Fibroblast of skin of left quadriceps (primary cell): ENCODE data around the gene GALNT4.

Source experiments
- DNase-seq, 2 experiments: peaks; one replicate each; pipeline ENCODE4 v3.0.0-alpha.2; 2013; ENCODE audit warnings: low read depth in 2 of 2

Gene GALNT4

DNA sequence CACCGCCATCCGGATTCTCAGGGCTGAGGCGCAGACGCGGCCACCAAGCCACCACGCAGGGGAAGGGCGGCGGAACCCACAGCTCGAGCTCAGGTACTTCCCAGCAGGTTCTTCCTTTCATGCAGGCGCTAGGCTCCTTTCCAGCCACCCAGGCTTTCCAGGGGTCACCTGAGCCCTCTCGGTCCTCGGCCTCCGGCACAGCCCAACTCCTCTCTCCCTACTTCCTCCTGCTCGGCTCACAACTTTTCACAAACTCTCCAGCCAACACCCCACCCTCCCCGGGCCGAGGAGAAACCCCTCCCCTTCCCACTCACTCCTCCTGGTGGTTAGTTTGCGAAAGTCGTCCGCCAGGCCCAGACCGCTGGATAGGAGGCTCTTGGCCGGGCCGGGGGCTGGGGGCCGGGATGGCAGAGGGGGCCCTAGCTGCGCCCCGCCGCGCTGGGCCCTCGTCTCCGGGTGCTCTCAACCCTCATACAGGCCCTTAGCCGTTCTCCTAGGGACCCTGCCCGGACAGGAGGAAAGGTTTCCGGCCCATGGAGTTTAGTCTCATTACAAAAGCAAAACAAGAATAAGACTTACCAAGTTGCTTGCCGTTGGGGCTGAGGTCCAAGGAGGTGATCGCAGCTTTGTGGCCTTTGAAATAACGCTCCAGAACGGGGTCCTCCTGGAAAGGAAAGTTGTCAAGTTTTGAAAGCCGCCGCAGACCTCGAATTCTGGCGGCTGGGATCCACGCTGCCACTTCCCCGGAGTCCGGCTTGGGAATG lies at the start of gene GALNT4:
TSS of gene GALNT4 (minus strand) at position 256 of the 764 bp plus-strand sequence. CDS start at position 9, 247 bp downstream.
- peak; percentile 65 for DNase-seq

DNA sequence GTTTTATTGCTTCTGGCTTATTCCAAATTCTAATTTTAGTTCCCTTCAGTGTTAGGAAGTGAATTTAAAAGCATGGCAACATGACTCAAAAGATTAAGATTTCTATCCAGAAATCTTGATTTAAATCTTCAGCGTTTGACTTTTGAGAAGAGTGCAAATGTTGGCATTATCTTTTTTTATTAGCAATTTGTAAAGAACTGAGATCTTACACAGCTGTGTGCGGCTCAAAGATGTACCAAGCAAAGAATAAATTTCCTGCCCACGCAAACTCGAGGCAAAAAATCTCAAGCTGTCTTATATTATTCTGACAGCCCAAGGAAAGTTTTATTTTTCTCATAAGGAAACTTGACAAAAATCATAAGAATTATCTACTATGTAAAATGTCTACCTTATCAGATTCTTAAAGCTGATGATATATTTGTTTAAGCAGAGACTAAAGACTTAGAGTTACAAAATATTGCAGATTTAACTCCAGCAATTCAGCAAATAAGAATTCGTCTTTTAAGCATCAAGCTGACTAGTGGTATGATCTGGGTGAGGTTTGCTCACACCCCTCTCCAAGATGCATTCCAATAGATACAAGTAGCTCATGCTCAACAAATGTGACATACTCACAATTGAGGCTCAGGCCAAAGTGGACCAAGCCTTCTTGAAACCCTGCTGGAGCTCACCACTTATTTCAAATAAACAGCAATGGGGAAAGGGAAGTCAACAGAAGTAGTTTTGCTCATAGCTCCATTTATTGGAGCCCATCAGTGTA lies 48.6 kb upstream of the GALNT4 start:
- DNase-seq: no peak

DNA sequence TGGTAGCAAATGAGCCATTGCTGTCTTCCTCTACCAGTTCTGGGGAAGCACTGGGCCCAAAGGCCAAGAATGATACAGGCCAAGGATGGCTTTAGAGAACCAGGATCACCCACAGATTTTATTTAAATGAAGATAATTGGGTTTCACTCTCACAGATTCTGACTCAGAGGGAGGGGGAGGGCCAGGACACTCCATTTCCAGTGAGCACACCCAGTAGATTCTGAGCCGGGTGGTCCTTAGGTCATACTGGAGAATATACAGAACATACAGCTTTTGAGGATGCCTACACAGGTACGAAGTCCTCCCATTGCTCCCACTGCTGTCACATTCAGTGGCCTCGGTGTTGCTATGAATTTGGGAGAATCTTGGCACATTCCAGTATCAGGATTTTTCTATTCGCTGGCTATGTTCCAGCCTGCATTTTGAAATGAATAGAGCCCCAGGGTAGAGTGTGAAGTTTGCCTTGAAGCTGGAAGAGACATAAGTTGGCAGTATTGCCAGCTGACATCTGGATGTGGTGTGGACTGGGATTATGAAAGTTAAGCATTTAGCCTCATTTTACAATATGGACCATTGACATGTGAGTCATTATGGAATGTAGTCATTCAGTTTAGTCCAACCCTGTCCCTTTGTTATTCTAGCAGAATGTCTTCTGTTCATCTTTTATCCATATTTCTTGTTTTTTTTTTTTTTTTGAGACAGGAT lies 47.0 kb upstream of the GALNT4 start:
- peak; percentile 24 to 36 for DNase-seq

- no peak for DNase-seq
Measured at GRCh38 chr12:89568484-89568883, 43.9 kb upstream of the GALNT4 start.

DNA sequence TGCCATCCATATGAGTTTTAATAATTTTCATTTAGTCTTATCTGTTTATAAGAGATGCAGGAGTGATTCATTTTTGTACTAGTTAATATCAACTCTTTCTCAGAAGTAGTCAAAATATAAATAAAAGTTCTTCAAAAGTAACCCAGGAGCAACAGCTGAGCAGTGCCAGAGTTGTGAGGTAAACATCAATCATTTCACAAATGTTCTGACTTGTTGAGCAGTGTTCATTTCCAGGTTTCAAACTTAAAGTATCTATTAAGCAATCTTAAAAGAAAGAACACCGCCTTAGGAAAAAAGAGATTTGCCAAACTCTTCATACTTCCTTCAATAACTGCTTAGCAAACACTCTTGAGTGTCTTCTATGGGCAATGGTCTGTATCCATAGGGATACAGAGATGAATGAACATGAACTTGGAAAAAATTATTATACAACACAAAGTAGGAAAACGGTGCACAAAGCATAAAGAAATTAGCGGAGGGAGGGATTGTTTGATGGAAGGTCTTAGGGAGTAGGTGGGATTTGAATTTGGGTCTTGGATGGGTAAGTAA lies 43.2 kb upstream of the GALNT4 start:
- DNase-seq: no peak

DNA sequence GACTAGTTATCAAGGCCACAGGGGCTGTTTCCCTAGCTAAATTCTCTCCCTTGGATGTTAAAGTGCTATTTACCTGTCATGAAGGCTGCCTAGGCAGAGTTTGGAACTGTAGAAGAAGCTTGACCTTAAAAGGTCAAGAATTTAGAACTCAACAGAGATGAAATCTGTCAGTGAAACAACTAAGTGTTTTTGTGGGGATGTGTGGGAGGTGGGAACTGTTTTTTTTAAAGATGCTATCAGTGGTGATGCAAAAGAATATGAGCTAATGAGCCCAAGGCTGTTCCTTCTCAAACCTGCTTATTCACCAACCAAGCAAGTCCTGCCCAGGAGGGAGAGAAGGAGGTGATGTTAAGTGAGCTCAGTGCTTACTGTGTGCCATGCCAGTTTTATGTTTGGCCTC lies 42.0 kb upstream of the GALNT4 start:
- no peak for DNase-seq

DNA sequence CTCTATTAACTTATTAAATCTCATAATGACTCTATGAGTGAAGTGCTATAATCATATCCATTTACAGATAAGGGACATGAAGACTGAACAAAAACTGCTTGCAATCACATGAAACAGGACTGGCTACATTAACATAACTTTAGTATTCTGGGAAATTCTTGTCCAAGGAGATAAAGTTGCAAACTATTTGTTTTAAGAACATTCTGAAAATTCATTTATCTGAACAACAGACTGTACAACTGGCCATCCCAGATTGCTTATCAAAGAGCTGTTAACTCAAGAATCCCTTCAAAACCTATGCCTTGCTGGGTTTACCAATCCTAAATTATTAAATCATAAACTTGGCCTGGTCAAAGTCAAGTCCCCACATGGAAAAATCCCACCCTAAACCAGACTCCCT lies 40.4 kb upstream of the GALNT4 start:
- no peak for DNase-seq

DNA sequence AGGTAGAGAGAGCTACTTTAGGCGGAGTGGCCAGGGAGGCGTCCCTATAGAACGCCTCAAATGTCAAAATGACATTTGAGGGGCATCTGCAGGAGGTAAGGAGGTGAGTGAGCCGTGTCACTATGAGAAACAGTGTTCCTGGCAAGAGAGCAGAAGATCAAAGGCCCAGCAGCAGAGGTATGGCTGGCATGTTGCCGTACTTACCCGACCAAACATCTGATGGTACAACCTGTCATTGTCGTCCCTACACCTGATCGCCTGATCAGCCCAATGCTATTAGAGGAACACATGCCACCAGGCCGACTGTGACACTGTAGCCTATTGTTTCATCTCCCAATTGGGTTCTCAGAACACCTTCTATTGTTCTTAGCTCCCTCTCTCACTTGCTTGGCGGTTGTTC lies 35.2 kb upstream of the GALNT4 start:
- no peak for DNase-seq

- no peak for DNase-seq
Measured at GRCh38 chr12:89556976-89557375, 32.4 kb upstream of the GALNT4 start.

DNA sequence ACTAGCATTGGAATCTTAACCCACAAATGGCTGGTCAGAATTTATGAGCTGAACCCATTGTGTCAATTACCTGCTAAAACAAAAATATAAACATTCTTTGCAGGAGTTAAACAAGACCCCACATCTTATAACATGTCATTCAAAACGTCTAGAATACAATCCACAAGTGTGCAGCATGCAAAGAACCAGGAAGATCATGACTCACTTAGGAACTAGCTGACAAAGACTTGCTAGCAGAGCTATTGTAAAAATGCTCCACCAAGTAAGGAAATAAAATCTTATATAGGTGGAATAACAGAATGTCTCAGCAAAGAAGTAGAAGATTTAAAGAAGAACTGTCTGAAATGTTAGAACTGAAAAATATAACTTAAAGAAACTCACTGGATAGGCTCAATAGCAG lies 27.8 kb upstream of the GALNT4 start:
- no peak for DNase-seq

GRCh38 chr12:89551747-89552146 lies 27.2 kb upstream of the GALNT4 start:
- no peak for DNase-seq

GRCh38 chr12:89547101-89547500 lies 22.5 kb upstream of the GALNT4 start:
- no peak for DNase-seq

DNA sequence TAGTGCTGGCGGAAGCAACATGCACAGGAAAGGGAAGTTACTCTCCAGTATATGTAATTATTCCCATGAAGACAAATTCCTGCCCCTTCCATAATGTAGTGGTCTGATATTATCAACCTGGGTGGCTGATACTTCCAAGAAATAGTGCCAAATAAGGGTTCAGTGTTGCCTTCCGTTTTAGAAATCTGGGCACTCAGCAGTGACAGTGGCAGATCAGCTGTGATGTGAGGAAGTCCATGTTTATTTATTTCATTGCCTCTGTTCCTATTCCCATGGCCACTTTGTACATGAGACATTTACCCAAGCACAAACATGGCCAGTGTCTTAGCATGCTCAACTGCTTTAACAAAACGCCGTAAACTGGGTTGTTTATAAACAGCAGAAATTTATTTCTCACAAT lies 21.6 kb upstream of the GALNT4 start:
- DNase-seq: no peak

DNA sequence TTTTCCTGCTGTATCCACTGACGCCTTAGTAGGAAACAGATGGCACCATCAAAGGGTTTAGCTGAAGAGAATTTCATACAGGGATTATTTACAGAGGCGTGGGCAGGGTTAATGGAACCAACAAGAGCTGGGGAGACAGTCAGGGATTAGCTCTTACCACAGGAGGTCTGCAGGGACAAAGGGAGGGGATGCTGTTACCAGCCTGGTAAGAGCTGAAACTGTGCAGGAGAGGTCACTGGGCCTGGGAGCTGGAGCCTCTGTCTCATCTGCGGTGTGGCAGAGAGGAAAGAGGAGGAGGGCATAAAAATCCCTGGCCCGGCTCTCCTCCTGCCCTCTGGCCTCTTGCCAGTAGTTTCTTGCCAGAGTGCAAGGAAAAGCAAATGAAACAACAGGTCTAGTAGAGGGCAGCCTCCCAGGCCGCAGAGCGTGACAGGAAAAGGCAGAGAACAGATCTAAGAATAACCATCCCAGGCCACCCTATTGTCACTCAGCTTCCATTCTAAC lies 20.1 kb upstream of the GALNT4 start:
- no peak for DNase-seq

GRCh38 chr12:89544022-89544421 lies 19.4 kb upstream of the GALNT4 start:
- DNase-seq: no peak

GRCh38 chr12:89542912-89543592 lies 18.5 kb upstream of the GALNT4 start:
- peak; percentile 65 to 69 for DNase-seq

DNA sequence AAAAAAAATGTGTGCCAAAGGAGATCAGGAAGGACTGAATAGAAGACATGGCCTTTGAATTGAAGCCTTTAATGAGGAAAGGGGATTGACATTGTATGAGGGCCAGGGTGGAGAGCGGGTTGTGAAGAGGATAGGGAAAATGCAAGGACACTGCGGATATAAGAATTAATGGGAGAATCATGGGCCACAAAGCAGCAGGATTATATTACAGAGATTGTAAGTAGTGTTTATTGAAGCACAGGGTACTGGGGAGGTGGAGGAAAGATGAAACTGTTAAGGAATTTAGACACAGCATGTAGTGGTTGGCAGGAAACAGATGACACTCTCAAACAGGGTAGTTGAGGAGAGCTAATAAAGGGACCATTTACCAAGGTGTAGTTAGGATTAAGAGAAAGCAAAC lies 17.6 kb upstream of the GALNT4 start:
- DNase-seq: no peak

GRCh38 chr12:89540586-89540985 lies 16.0 kb upstream of the GALNT4 start:
- no peak for DNase-seq

DNA sequence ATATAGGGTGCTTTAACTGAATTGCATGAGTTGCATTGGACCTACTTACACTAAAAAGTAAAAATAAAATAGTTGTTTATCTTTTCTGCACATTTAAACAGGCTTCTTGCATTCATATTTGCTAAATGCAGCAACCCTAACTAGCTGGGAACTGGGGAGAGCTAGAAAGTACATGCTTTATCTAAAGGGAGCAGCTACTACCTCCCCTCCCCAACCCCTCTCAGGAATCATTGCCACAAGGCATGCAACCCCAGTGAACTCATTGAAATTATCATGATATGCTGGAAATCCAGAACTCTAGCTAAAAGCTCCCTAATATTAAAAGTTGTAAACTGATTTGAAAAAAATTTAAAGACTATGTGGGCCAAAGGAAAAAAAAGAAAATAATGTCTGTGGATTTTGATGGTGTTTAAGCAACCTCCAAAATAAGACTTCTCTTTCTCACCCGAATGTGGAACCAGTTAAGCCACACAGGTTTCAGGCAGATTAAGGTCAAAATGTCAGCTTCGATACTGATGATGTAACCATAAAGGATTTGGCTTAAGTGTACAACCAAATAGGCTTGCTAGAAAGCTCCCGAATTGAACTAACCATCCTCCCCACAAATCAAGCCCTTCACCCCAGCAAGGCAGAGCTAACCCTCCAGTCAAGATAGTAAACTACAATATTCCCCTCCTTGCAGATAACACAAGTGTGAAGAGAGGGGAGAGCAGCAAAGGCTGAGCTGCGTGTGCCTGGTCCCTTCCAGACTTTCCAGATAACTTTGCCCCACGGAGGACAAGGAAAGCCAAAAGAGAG lies 15.0 kb upstream of the GALNT4 start:
- DNase-seq: no peak

DNA sequence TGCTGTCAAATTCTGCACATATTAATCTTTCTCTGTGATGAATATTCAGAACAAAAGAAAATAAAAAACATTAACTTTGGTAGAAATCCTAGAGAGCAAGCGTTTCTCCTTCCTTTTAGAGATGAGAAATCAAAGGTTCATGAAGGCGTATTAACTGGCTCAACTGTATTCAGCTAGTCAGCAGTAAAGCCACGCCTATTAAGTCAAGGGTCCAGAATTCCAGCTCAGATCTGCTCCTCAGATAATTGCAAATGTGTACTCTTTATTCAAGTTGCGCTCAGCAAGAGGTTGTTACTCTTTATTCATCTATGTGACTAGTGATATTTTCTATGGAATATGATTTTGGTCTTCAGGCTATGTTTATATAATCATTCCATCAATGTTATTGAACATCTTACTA lies 14.3 kb upstream of the GALNT4 start:
- DNase-seq: no peak

DNA sequence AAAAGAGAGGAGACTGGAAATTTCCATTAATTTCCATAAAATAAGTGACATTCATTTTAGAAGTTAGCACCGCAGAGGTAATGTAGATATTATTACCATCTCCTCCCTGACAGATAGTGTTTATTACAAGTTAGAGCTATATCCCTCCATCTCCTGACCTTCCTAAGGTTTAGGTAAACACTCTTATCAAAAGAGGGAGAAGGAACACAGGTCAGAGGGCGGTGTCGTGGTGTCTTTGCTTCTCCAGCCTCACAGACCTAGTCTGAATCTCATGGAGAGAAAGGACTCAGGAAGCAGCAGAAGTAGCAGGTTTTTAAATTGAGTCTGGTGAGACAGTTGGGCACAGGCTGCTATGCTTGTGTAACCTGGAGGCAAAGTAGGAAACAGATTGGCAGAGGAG lies 12.8 kb upstream of the GALNT4 start:
- DNase-seq: no peak
